ENCODE results near the gene ATG16L1. TPM values are rescaled to one million over a fixed set of nuclear protein-coding genes. Genes with fewer than 3 reads are reported as not detected.

Gene ATG16L1
- total RNA-seq, 2 experiments from 2014 or later, result 22.1 to 24.4 TPM

GRCh38 chr2:233243348-233243747 lies 8.1 kb upstream of the ATG16L1 start:
- peak overlapping the region; percentile 32 for H3K27ac Mint-ChIP-seq
- POLR2A ChIA-PET, result interaction anchor here (0.7 to 1.2 kb wide), 2 partner anchors 9 to 16 kb away, joined by 3 to 4 read pairs; partner anchors contain the start of gene ATG16L1
- CTCF ChIA-PET, result no interaction called here
- H3K9me3 Mint-ChIP-seq, result no peaks in the 10 kb centered on the region
- DNase-seq (no peak), ATAC-seq (no peak)
- H3K4me1 Mint-ChIP-seq (ENCODE audit: low read depth), result peaks cover 57% of the 10 kb centered on the region
- TF ChIP-seq CTCF (IDR thresholded peaks at IDR 0.05), result no peak
- no peaks in the 10 kb centered on the region for H3K36me3 Mint-ChIP-seq (ENCODE audit: low read depth)
- intact Hi-C loops (cut with micrococcal nuclease), result loop anchor here (5.0 kb wide), 1 partner anchor 161 kb away; no protein-coding TSS in a partner anchor
- no peak overlapping the region for H3K4me3 Mint-ChIP-seq
- no peaks in the 10 kb centered on the region for H3K27me3 Mint-ChIP-seq

- no peak for TF ChIP-seq CTCF (IDR thresholded peaks at IDR 0.05)
- intact Hi-C loops (cut with micrococcal nuclease), result loop anchor here (5.0 kb wide), 1 partner anchor 163 kb away; no protein-coding TSS in a partner anchor
- H3K27ac Mint-ChIP-seq, result peak overlapping the region; percentile 40
- H3K9me3 Mint-ChIP-seq, result no peaks in the 10 kb centered on the region
- ChIA-PET CTCF (interaction anchor here (0.7 to 1.4 kb wide), 4 partner anchors 9 to 191 kb away, joined by 3 to 4 read pairs (median 4); no protein-coding TSS in a partner anchor), POLR2A (no interaction called here)
- DNase-seq, result no peak
- no peak overlapping the region for H3K4me3 Mint-ChIP-seq
- H3K36me3 Mint-ChIP-seq (ENCODE audit: low read depth), result no peaks in the 10 kb centered on the region
- ATAC-seq, result no peak
- peaks cover 51% of the 10 kb centered on the region for H3K4me1 Mint-ChIP-seq (ENCODE audit: low read depth)
- H3K27me3 Mint-ChIP-seq, result no peaks in the 10 kb centered on the region
Measured at GRCh38 chr2:233244818-233245217, 6.7 kb upstream of the ATG16L1 start.

- intact Hi-C loops (cut with micrococcal nuclease), result no loop called here
- TF ChIP-seq CTCF (IDR thresholded peaks at IDR 0.05), result no peak
- DNase-seq (no peak), ATAC-seq (no peak)
- POLR2A ChIA-PET, result no interaction called here
- Mint-ChIP-seq H3K4me1 (ENCODE audit: low read depth) (peaks cover 54% of the 10 kb centered on the region), H3K36me3 (ENCODE audit: low read depth) (no peaks in the 10 kb centered on the region), H3K4me3 (no peak overlapping the region), H3K9me3 (no peaks in the 10 kb centered on the region), H3K27me3 (no peaks in the 10 kb centered on the region), H3K27ac (no peak overlapping the region)
- CTCF ChIA-PET, result interaction anchor here (1.4 kb wide), 1 partner anchor 145 kb away, joined by 3 read pairs; no protein-coding TSS in a partner anchor
Measured at GRCh38 chr2:233245406-233245805, 6.1 kb upstream of the ATG16L1 start.

GRCh38 chr2:233247116-233247515 lies 4.4 kb upstream of the ATG16L1 start:
- intact Hi-C loops (cut with micrococcal nuclease), result loop anchor here (1.0 kb wide), 1 partner anchor 21 kb away; no protein-coding TSS in a partner anchor
- CTCF ChIA-PET, result no interaction called here
- Mint-ChIP-seq H3K27me3 (no peaks in the 10 kb centered on the region), H3K9me3 (no peaks in the 10 kb centered on the region), H3K36me3 (ENCODE audit: low read depth) (no peaks in the 10 kb centered on the region), H3K27ac (peak overlapping the region; percentile 93), H3K4me1 (ENCODE audit: low read depth) (peaks cover 47% of the 10 kb centered on the region), H3K4me3 (peak overlapping the region; percentile 43)
- DNase-seq (no peak), ATAC-seq (no peak)
- TF ChIP-seq CTCF (IDR thresholded peaks at IDR 0.05), result no peak
- POLR2A ChIA-PET, result interaction anchor here (1.1 kb wide), 1 partner anchor 15 kb away, joined by 3 read pairs; no protein-coding TSS in a partner anchor

- peak overlapping the region; percentile 43 for H3K4me3 Mint-ChIP-seq
- DNase-seq, result peak; percentile 77
- POLR2A ChIA-PET, result no interaction called here
- peaks cover under 1% of the 10 kb centered on the region for H3K36me3 Mint-ChIP-seq (ENCODE audit: low read depth)
- H3K9me3 Mint-ChIP-seq, result no peaks in the 10 kb centered on the region
- intact Hi-C loops (cut with micrococcal nuclease), result loop anchor here (1.0 kb wide), 1 partner anchor 21 kb away; no protein-coding TSS in a partner anchor
- peak overlapping the region; percentile 93 for H3K27ac Mint-ChIP-seq
- peak; percentile 84 for ATAC-seq
- H3K4me1 Mint-ChIP-seq (ENCODE audit: low read depth), result peaks cover 43% of the 10 kb centered on the region
- CTCF ChIA-PET, result no interaction called here
- no peaks in the 10 kb centered on the region for H3K27me3 Mint-ChIP-seq
- no peak for TF ChIP-seq CTCF (IDR thresholded peaks at IDR 0.05)
Measured at GRCh38 chr2:233247744-233248143, 3.7 kb upstream of the ATG16L1 start.

Measured in activated CD8-positive, alpha-beta T cell treated with anti-CD3 and anti-CD28 coated beads for 36 hours (primary cell).